ENCODE measurements around the gene RGN.

The RGN gene
- 0 to 0.06 (median 0) reads per million in 9 experiments for total RNA-seq

DNA sequence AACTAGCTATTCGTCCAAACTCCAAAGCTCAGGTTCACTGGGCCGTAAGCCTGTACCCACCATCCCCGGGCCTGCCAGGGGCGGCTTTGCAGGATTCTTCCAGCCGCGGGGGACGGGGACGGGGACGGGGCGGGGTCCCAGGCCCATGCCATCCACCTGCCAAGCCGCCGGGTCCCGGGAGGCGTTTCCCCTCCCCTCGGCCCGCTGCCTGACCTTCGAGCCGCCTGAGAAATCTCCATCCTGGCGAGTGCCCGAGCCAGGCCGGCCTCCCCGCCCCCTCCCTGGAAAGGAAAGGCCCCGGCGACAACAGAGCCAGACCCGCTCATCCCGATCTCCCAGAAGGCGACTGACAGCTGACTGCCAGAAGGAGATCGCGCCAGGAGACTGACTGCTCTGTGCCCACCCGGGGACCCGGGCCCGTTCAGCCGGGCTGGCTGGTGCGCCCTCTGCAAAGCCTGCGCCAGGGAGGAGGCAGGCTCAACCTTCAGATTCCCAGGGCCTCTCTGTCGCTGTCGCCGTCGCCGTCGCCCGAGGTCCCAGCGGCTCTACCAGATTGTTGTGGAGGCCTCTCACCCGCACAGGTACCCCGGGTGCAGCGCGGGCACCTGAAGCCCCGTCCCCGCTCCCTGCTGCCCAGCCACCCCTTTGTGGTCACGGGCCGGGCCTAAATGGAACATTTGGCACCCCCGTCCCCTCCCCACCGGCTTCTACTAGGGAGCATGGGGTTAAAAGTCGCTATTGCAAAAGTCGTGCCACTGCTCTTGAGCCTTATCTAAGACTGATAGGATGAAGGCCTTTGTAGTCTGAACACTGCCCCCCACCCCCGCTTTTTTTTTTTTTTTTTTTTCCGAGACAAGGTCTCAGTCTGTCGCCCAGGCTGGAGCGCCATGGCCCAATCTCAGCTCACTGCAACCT lies at the start of gene RGN:
Gene RGN (plus strand): TSS at position 315 of the 915 bp plus-strand sequence. CDS start 2,702 bp downstream, outside the sequence.
- H3K4me1 Mint-ChIP-seq (ENCODE audit: low read depth in 2 of 2) = no peaks in the 10 kb centered on the region
- no peaks in the 10 kb centered on the region for H3K27me3 Mint-ChIP-seq
- no peaks in the 10 kb centered on the region for H3K36me3 Mint-ChIP-seq (ENCODE audit: insufficient read depth)
- DNase-seq (no peak), ATAC-seq (replicated peaks) (no peak)
- H3K4me3 Mint-ChIP-seq = no peak within 1 kb of the TSS
- H3K9me3 Mint-ChIP-seq = no peaks in the 10 kb centered on the region
- no peak within 1 kb of the TSS for H3K27ac Mint-ChIP-seq

DNA sequence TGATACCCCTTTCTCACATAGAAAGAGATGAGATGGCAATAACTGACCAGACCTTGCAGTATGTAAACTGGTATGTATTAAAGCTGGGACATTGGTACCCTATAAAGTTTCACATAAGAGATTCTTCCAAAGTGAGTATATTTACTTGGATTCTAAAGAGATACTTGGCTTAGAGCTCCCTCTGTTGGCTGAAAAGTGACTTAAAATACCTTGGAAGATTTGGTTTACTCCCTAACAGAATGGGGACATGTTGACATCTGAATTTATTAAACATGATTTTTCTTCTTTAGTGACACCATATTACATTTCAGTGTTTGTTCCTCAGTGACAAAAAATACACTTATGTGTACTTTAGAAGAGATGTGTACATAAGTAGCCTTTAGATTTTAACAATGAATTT lies 47.9 kb upstream of the RGN start:
- Mint-ChIP-seq H3K9me3 (no peaks in the 10 kb centered on the region), H3K36me3 (ENCODE audit: insufficient read depth) (peaks cover 3% of the 10 kb centered on the region), H3K27ac (no peak overlapping the region), H3K4me3 (no peak overlapping the region), H3K4me1 (ENCODE audit: low read depth in 2 of 2) (no peaks in the 10 kb centered on the region), H3K27me3 (no peaks in the 10 kb centered on the region)
- ATAC-seq (replicated peaks) = no peak
- peak; percentile 0 to 5 (median 4) for DNase-seq

DNA sequence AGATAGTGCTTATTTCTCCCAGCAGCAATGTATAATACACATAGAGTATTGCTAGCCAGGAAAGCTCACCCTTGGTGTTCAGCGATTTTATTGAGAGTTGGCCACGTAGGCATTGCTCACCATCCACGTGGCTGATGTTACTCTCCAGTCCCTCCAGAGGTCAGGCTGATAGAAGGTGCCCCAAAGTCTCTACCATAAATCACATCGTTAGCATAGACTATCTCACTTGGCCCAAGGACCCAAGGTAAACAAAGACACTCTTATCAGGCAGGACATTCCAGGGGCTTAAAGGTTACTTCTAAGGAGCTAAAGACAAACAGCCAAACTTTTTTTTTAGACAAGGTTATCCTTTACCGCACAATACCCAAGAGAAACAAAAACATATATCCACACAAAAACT lies 30.3 kb upstream of the RGN start:
- peaks cover 0 to 6% of the 10 kb centered on the region in 2 donors for H3K27me3 Mint-ChIP-seq
- ATAC-seq (replicated peaks) (no peak), DNase-seq (no peak)
- peaks cover 0 to 6% of the 10 kb centered on the region in 2 donors for H3K9me3 Mint-ChIP-seq
- H3K36me3 Mint-ChIP-seq (ENCODE audit: insufficient read depth) = no peaks in the 10 kb centered on the region
- no peaks in the 10 kb centered on the region for H3K4me1 Mint-ChIP-seq (ENCODE audit: low read depth in 2 of 2)
- no peak overlapping the region for H3K4me3 Mint-ChIP-seq
- no peak overlapping the region for H3K27ac Mint-ChIP-seq

DNA sequence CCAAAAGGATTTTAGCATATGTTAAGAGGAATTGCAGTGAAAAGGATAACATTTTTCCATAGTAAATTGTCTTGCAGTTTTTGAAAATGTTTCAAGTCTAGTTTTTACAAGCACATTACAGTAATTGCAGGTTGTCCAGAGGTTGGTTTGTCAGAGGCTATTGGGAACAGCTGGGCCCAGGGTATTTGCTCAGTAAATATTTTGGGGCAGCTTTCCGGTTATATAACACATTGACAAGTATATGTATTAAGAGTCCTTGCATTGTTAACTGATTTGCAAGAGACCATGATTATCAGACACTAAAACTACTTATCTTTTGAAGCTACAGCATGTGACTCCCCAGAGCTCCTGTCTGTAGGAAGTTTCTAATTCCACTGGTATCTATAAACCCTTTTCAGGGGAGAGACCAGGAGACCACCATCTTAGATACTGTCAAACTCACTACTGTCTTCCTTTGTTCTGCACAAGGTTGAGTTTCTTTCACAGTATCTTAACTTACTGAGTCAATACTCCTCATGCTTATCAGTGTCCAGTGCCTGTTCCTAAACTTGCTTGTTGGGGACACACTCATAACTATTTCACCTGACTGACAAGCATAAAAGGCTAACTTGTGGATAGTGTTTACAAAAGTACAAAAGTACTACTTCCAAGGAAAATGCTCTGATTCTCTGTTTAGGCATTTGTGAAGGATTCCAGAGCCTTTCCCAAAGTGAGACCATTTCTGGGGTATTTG lies 18.9 kb upstream of the RGN start:
- H3K27me3 Mint-ChIP-seq = no peaks in the 10 kb centered on the region
- no peaks in the 10 kb centered on the region for H3K4me1 Mint-ChIP-seq (ENCODE audit: low read depth in 2 of 2)
- H3K36me3 Mint-ChIP-seq (ENCODE audit: insufficient read depth) = no peaks in the 10 kb centered on the region
- H3K4me3 Mint-ChIP-seq = no peak overlapping the region
- DNase-seq (no peak), ATAC-seq (replicated peaks) (no peak)
- H3K27ac Mint-ChIP-seq = no peak overlapping the region
- no peaks in the 10 kb centered on the region for H3K9me3 Mint-ChIP-seq

DNA sequence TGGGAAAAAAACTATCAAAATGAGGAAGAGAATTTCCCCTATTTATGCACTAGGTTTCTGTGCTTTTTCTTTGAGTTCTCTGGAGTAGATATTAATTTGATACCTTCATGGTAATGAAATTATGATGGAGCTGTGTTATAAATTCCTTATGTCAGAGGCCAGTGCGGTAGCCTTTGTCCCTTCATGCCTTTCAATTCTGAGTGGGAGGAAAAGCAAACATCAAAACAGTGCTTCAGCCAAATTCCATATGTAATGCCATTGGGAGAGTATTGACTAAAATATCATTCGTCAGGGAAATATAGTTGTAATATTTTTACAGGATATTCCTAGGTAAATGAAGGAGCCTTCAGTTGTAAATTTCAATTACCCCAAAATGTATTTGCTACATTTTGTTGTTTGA lies 17.5 kb upstream of the RGN start:
- Mint-ChIP-seq H3K9me3 (no peaks in the 10 kb centered on the region), H3K4me3 (no peak overlapping the region), H3K27me3 (no peaks in the 10 kb centered on the region), H3K4me1 (ENCODE audit: low read depth in 2 of 2) (no peaks in the 10 kb centered on the region), H3K36me3 (ENCODE audit: insufficient read depth) (no peaks in the 10 kb centered on the region), H3K27ac (no peak overlapping the region)
- ATAC-seq (replicated peaks) (no peak), DNase-seq (no peak)

DNA sequence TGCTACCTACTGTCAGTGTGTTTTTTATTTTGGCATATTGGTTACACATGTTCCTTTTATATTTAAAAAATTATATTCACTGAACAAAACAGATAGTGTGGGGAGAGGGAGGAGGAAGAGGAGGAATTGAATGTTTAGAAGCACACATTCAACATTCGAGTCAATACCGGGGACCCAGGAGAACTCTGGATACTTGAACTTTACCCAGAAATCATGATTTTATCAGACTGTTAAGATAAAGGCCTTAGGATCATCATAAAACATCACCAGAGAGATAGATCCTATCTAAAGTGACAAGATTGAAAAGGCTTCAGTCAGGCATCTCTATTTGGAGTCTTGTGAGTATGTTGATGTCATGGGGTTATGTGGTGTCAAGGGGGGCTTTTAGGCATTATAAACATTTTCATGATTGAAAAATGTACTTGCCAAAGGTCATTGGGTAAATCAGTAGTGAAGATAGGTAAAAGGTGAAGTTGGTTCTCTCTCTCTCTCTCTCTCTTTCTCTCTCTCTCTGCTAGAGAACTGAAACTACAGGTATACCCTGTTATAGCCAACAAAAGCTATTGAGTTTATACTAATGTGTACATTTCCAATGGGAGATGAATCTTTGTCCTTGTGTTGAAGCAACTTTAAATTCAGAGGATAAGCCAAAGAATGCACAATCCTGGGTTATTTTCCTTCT lies 16.9 kb upstream of the RGN start:
- Mint-ChIP-seq H3K4me3 (no peak overlapping the region), H3K27ac (no peak overlapping the region), H3K27me3 (no peaks in the 10 kb centered on the region), H3K9me3 (no peaks in the 10 kb centered on the region), H3K36me3 (ENCODE audit: insufficient read depth) (no peaks in the 10 kb centered on the region), H3K4me1 (ENCODE audit: low read depth in 2 of 2) (no peaks in the 10 kb centered on the region)
- no peak for ATAC-seq (replicated peaks)
- DNase-seq = no peak

DNA sequence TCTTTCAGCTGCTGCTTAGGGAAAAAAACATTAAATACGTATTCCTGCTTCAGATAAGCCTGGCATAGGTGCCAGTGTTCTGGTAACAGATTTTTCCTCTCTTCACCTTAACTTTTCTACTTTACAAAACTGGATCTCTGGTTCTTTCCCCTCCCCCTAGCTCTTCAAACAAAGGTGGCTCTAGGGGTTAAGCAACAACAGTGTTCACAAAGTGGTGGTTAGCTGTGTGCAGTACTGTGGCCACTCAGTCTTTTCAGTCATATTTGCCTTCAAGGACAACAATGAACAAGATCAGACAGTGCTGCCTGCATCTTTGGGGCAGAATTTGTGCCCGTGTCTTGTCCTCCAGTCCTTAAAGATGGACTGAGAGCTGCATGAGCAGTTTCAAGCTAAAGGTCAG lies 15.1 kb upstream of the RGN start:
- Mint-ChIP-seq H3K27me3 (no peaks in the 10 kb centered on the region), H3K4me3 (no peak overlapping the region), H3K36me3 (ENCODE audit: insufficient read depth) (no peaks in the 10 kb centered on the region), H3K27ac (no peak overlapping the region), H3K4me1 (ENCODE audit: low read depth in 2 of 2) (no peaks in the 10 kb centered on the region), H3K9me3 (no peaks in the 10 kb centered on the region)
- DNase-seq (no peak), ATAC-seq (replicated peaks) (no peak)

DNA sequence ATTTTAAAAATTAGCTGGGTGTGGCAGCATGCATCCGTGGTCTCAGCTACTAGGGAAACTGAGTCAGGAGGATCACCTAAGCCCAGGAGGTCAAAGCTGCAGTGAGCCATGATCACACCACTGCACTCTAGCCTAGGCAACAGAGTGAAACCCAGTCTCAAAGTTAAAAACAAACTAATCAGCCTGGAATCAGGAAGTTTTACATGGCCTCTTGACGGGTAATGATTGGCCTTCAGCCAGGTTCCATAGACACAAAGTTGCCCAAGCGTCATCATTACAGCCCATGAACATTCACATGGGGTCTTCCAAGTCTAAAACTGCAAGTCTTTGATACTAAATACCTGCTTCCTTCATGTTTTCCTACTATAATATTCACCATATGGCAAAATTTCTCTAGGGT lies 10.0 kb upstream of the RGN start:
- H3K9me3 Mint-ChIP-seq = no peaks in the 10 kb centered on the region
- H3K36me3 Mint-ChIP-seq (ENCODE audit: insufficient read depth) = no peaks in the 10 kb centered on the region
- H3K27me3 Mint-ChIP-seq = no peaks in the 10 kb centered on the region
- DNase-seq (no peak), ATAC-seq (replicated peaks) (no peak)
- no peak overlapping the region for H3K27ac Mint-ChIP-seq
- H3K4me3 Mint-ChIP-seq = no peak overlapping the region
- no peaks in the 10 kb centered on the region for H3K4me1 Mint-ChIP-seq (ENCODE audit: low read depth in 2 of 2)

DNA sequence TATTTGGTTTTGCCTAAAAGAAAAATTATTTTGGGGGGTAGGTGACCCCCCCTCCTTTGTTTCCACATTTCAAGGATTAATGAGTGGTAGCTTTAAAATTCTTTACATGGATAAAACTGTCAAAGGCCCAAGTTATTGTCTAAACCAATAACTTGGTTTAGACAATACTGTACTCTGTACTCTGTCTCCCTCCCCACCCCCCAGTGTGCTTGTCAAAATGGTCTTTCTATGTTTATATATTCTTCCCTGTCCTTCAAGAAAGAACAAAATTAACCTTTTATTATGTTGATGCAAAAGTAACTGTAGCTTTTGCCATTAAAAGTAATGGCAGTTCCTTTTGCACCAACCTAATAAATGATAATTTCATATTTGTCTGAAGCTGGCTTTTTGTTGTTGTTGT lies 9.5 kb upstream of the RGN start:
- H3K9me3 Mint-ChIP-seq = peaks cover 0 to 2% of the 10 kb centered on the region in 2 donors
- H3K27me3 Mint-ChIP-seq = no peaks in the 10 kb centered on the region
- H3K27ac Mint-ChIP-seq = no peak overlapping the region
- H3K4me3 Mint-ChIP-seq = no peak overlapping the region
- no peak for ATAC-seq (replicated peaks)
- no peak for DNase-seq
- H3K4me1 Mint-ChIP-seq (ENCODE audit: low read depth in 2 of 2) = no peaks in the 10 kb centered on the region
- no peaks in the 10 kb centered on the region for H3K36me3 Mint-ChIP-seq (ENCODE audit: insufficient read depth)

DNA sequence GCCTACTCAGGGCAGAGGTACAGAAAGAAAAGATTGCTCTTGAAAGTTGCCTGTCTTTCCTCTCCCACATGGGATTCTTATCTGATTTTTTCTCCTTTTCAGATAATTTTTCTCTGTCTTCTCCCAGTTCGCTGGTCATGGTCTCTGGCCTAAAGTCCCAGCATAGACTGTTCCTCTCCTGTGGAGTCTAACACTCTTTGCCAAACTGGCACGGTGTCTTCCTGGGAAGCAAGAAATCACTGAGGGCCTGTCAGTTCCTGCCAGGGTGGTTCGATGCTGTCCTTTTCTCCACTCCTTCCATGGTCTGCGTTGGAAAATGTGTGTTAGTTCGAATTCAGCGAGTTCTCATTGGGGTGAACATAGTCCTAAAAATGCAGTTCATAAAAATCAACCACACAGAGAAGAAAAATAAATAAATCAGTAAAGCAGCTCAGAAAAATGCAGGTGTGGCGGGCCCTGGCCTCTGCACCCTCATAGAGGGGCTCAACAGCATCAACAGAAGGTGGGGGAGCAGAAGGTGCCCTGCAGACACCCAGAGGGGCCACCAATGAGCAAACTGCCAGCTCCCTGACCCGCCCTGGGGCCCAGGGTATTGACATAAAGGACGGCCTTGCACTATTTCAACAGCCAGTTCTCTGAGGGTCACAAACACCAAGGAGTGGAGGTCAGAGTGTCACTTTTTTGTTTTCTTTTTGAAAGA lies 2.1 kb downstream of the RGN start:
- Mint-ChIP-seq H3K9me3 (no peaks in the 10 kb centered on the region), H3K27ac (no peak overlapping the region), H3K4me3 (no peak overlapping the region), H3K4me1 (ENCODE audit: low read depth in 2 of 2) (no peaks in the 10 kb centered on the region), H3K27me3 (no peaks in the 10 kb centered on the region), H3K36me3 (ENCODE audit: insufficient read depth) (no peaks in the 10 kb centered on the region)
- ATAC-seq (replicated peaks) = no peak
- no peak for DNase-seq

DNA sequence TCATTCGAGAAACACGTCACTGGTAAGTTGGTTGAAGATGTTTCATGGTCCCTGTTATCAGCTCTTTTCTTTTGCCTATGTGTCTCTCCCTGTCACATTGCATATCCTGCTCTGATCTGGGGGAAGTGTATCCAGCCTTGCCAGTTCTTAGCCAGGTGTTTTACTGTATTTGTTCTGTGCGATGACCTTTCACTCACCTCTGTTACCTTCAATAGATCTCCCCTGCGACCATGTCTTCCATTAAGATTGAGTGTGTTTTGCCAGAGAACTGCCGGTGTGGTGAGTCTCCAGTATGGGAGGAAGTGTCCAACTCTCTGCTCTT lies 2.6 kb downstream of the RGN start:
- ATAC-seq (replicated peaks) (no peak), DNase-seq (no peak)
- Mint-ChIP-seq H3K27ac (no peak overlapping the region), H3K27me3 (no peaks in the 10 kb centered on the region), H3K4me1 (ENCODE audit: low read depth in 2 of 2) (no peaks in the 10 kb centered on the region), H3K4me3 (no peak overlapping the region), H3K36me3 (ENCODE audit: insufficient read depth) (no peaks in the 10 kb centered on the region), H3K9me3 (no peaks in the 10 kb centered on the region)

DNA sequence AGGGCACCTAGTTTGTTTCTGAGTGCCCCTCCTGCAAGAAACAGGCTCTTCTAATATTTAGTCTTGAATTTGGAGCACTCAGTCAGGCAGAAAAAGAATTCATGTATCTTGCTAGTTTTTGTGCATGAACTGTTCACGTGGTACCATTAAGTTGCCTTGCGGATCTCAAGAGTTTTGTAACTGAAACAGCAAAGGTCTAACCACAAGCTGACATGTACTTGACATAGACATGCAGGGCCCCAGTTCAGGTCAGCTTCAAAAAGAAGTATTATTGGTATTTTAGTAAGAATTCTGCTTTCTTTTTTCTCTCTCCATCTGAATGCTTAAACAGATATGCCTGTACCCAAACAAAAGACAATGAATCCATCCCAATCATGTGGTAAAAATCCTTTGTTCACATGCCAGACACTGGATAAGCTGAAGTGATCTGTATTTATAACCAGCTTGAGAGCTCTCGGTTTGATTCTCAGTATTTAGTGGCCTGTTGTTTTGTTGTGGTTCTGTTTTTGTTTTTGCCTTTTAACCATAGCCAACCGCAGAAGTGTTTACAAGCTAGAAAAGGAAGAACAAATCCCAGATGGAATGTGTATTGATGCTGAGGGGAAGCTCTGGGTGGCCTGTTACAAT lies 13.0 kb downstream of the RGN start:
- Mint-ChIP-seq H3K27ac (peak overlapping the region; percentile 78 to 84), H3K9me3 (no peaks in the 10 kb centered on the region), H3K36me3 (ENCODE audit: insufficient read depth) (no peaks in the 10 kb centered on the region), H3K27me3 (no peaks in the 10 kb centered on the region), H3K4me1 (ENCODE audit: low read depth in 2 of 2) (peaks cover 2 to 9% of the 10 kb centered on the region in 2 donors), H3K4me3 (no peak overlapping the region)
- ATAC-seq (replicated peaks) (no peak), DNase-seq (no peak)

DNA sequence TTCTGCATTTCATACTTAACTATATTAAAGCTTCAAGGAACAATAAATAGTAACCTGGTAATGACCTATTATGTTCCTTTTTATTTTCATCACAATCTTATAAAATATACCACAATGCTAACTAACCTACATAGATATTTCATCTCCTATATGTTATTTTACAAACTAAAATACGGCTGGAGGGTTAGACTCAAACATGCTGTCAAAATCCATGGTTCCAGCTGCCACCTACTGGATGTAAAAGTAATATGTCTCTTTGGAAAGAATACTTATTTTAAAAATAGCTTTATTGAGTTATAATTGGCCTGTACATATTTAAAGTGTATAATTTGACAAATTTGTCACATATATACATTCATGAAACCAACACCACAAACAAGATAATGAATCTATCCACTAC lies 15.0 kb downstream of the RGN start:
- Mint-ChIP-seq H3K4me3 (no peak overlapping the region), H3K9me3 (no peaks in the 10 kb centered on the region), H3K4me1 (ENCODE audit: low read depth in 2 of 2) (peaks cover 2 to 9% of the 10 kb centered on the region in 2 donors), H3K27ac (no peak overlapping the region), H3K36me3 (ENCODE audit: insufficient read depth) (no peaks in the 10 kb centered on the region), H3K27me3 (no peaks in the 10 kb centered on the region)
- ATAC-seq (replicated peaks) (no peak), DNase-seq (no peak)
